GM12872 (cell line): Measurements from ENCODE around the gene MRTFB.

ENCODE experiments used
- TF ChIP-seq, protein P1 (sequence below): IDR thresholded peaks from 3 replicates; pipeline ENCODE4 v1.5.1; 2011; ENCODE audit warnings: low read depth, mild to moderate bottlenecking, low read length, moderate library complexity; ENCODE audit not compliant: insufficient read depth

MRTFB gene

DNA sequence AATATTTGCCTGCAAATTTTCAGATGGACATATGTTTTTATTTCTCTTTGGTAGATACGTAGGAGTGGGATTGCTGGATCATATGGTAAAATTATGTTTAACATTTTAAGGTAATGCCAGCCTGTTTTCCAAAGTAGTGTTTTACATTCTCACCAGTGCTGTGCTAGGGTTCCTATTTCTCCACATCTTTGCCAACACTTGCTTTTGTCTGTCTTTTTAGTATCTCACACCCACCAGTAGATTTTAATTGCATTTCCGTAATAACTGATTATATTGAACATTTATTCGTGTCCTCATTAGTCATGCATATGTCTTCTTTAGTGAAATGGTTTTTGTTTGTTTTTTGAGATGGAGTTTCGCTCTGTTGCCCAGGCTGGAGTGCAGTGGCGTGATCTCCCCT is 58.4 kb downstream of the MRTFB start:
- TF ChIP-seq, protein P1, sequence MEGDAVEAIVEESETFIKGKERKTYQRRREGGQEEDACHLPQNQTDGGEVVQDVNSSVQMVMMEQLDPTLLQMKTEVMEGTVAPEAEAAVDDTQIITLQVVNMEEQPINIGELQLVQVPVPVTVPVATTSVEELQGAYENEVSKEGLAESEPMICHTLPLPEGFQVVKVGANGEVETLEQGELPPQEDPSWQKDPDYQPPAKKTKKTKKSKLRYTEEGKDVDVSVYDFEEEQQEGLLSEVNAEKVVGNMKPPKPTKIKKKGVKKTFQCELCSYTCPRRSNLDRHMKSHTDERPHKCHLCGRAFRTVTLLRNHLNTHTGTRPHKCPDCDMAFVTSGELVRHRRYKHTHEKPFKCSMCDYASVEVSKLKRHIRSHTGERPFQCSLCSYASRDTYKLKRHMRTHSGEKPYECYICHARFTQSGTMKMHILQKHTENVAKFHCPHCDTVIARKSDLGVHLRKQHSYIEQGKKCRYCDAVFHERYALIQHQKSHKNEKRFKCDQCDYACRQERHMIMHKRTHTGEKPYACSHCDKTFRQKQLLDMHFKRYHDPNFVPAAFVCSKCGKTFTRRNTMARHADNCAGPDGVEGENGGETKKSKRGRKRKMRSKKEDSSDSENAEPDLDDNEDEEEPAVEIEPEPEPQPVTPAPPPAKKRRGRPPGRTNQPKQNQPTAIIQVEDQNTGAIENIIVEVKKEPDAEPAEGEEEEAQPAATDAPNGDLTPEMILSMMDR = no peak

DNA sequence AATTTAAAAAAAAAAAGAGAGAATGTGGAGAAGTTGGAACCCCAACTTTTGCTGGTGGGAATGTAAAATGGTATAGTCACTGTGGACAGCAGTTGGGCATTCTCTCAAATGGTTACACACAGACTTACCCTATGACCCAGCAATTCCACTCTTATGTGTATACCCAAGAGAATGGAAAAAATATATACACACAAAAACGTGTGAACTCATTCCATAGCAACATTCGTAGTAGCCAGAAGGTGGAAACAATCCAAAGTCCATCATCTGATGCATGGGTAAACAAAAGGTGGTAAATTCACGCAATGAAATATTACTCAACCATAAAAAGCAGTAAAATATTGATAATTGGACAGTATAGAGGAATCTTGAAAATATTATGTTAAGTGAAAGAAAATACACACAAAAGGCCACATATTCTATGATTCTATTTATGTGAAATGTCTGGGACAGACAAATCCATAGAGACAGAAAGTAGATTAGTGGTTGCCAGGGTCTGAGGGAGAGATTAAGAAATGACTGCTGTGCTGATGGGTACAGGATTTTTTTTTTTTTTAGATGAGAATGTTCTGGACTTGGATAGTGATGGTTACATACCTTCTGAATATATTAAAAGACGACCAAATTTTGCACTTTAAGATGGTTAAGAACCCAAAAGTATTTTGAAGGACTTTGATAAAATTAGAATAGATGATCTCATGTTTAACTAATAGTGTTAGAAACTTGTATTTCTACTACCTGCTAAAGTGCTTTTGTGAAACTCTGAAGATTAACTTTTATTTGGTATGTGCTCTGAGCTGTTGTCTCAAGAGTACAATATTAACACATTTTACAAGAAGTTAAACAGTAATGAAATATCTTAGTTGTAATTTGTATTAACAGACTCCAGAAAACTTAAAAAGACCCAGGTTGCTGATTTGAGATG is 60.9 kb downstream of the MRTFB start:
- TF ChIP-seq, protein P1 = no peak

DNA sequence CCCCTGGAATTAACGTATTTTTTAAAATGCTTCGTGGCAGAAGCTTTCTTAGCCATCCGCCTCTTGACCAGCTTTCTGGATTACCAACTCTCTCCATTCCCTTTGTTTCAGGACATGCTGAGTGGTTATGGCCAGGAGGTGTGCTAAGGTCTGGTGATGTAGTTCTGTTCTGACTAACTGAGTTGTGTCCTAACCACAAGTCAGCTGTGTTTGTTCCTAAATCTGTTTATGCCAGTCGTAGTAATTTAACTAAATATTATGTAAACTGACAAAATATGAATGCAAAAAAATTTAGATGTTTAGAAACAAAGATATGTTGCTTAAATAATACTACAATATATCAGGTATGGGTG is 61.6 kb downstream of the MRTFB start:
- TF ChIP-seq, protein P1 = no peak

DNA sequence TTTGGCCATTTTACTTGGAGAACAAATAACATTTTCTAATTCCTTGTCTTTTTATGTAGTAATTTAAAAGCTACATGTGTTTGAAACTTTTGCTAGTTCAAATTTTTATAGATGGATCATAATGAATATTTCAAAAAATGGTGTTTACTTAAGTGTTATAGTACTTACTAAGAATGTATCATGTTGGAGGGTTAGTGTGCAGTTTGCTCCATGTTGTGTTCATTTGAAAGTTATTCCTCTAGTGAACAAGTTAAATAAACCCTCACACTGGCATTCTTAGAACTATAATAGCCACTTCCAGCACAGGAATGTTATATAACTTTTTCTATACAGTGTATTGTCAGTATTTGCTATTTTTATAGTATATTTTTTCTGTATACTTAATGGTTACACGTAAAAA is 62.8 kb downstream of the MRTFB start:
- TF ChIP-seq, protein P1 = no peak

DNA sequence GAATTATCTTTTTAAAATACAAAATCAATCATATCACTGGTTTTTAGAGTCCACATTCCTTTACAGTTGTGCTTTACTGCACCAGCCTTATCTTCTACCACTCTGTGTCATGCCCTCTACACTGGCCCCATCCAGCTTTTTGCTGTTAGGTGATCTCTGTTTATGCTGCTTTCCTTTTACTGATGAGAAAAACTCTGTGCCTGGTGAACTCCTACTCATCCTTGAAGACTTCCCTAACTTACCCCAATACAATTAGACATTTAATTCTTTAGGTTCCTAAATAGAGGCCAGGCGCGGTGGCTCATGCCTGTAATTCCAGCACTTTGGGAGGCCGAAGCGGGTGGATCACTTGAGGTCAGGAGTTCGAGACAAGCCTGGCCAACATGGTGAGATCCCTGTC is 64.6 kb downstream of the MRTFB start:
- TF ChIP-seq, protein P1 = no peak

DNA sequence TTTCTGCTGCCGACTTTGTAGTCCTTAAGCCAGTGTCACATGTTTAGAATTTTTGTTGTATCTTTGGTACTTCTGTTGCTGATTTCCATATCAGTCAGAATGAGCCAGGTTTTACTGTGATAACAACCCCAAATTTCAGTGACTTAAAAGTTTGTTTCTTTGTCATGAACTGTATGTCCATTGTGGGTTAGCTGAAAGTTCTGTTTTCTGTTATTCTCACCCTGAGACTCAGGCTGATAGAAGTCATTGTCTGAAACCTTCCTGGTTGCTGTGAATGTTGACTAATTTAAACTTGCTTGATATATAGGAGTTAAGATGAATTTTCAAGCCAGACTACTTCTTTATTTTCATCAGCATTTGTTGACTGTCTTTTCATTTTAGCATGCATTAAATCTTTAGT is 68.8 kb downstream of the MRTFB start:
- TF ChIP-seq, protein P1 = no peak

DNA sequence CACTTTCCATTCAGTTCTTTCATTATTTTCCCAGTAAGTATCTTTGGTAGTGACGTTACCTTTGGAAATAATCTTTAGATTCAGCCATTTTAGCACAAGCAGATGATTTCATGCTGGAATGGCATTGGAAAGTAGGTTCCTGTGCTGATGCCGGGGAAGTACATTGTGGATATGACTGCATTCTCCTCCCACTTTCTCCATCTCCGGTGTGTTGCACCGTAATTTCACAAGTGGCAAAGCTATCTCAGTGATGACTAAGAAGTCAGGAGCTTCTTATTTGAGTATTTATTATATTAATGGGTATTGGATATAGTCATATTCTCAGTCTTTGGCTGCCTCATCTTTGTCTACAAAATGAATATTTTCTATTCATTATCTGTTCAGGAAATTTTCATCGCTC is 69.8 kb downstream of the MRTFB start:
- TF ChIP-seq, protein P1 = no peak
